CD4-positive, CD25-positive, alpha-beta regulatory T cell (primary cell): Measurements from ENCODE around the gene FOXN4. TPM values are rescaled to one million over a fixed set of nuclear protein-coding genes. Genes with fewer than 3 reads are reported as not detected.

Source experiments
- ATAC-seq, 2 donors: fragments of 150-1000 bp; cut with Tn5 transposase; one replicate each; pipeline ENCODE4 v1.10.0; 2021; ENCODE audit warnings: low read depth in 2 of 2, moderate number of reproducible peaks in 2 of 2, moderate library complexity in 1 of 2
- DNase-seq, 3 donors: peaks; one replicate each; pipeline versions ENCODE4 v3.0.0 to v3.0.0-alpha.2; 2012 to 2022; ENCODE audit warnings: mixed read lengths in 1 of 3
- H3K27ac ChIP-seq: one replicate; pipeline ENCODE4 v1.7.0; 2013; ENCODE audit warnings: mild to moderate bottlenecking, low read length; ENCODE audit not compliant: insufficient read depth, poor library complexity, severe bottlenecking
- H3K27me3 ChIP-seq: one replicate; pipeline ENCODE4 v1.7.0; 2013; ENCODE audit warnings: low read length; ENCODE audit not compliant: control insufficient read depth, insufficient read depth
- H3K36me3 ChIP-seq: one replicate; pipeline ENCODE4 v1.7.0; 2013; ENCODE audit warnings: mild to moderate bottlenecking, low read length, moderate library complexity; ENCODE audit not compliant: control insufficient read depth, insufficient read depth
- H3K4me1 ChIP-seq: 2 replicates; pipeline ENCODE4 v1.7.0; 2013; ENCODE audit warnings: mild to moderate bottlenecking, low read length; ENCODE audit not compliant: insufficient read depth, control insufficient read depth, poor library complexity, severe bottlenecking
- H3K4me3 ChIP-seq: one replicate; pipeline ENCODE4 v1.7.0; 2013; ENCODE audit warnings: low read depth, mild to moderate bottlenecking, low read length, moderate library complexity
- H3K9me3 ChIP-seq, 2 experiments: 1 replicate in 1 of 2; 2 replicates in 1 of 2; pipeline ENCODE4 v1.7.0; 2013; ENCODE audit warnings: low read length in 2 of 2, mild to moderate bottlenecking in 1 of 2, moderate library complexity in 1 of 2; ENCODE audit not compliant: control insufficient read depth in 2 of 2
- H3K27ac Mint-ChIP-seq, 3 donors: one replicate each; pipeline ENCODE4 v1.8.0; 2020 to 2022; ENCODE audit warnings: mild to moderate bottlenecking in 3 of 3, mixed read lengths in 3 of 3, moderate library complexity in 2 of 3
- H3K27me3 Mint-ChIP-seq: one replicate; pipeline ENCODE4 v1.8.0; 2022; ENCODE audit warnings: mild to moderate bottlenecking, mixed read lengths
- H3K36me3 Mint-ChIP-seq: one replicate; pipeline ENCODE4 v1.8.0; 2020; ENCODE audit warnings: mixed read lengths
- H3K4me1 Mint-ChIP-seq, 4 donors: one replicate each; pipeline ENCODE4 v1.8.0; 2020 to 2022; ENCODE audit warnings: mixed read lengths in 4 of 4, mild to moderate bottlenecking in 1 of 4
- H3K4me3 Mint-ChIP-seq, 4 donors: one replicate each; pipeline ENCODE4 v1.8.0; 2020 to 2022; ENCODE audit warnings: mild to moderate bottlenecking in 4 of 4, mixed read lengths in 4 of 4, moderate library complexity in 3 of 4
- H3K9me3 Mint-ChIP-seq, 7 donors: one replicate each; pipeline ENCODE4 v1.8.0; 2020 to 2022; ENCODE audit warnings: mixed read lengths in 7 of 7, mild to moderate bottlenecking in 3 of 7, moderate library complexity in 2 of 7
- polyA plus RNA-seq, 4 donors: library from polyadenylated mRNA; unstranded; fragments of 300-500 nt; fragmentation: Illumina TruSeq; gene quantifications; one replicate each; pipeline ENCODE4 v1.2.3, GENCODE V29; 2021
- total RNA-seq: library from RNA; stranded (reverse); gene quantifications from one replicate; pipeline ENCODE4 v1.2.3, GENCODE V29; 2022

The FOXN4 gene
- total and polyA plus RNA-seq, 5 donors from 2014 or later, result 0.11 TPM; not detected in 4

DNA sequence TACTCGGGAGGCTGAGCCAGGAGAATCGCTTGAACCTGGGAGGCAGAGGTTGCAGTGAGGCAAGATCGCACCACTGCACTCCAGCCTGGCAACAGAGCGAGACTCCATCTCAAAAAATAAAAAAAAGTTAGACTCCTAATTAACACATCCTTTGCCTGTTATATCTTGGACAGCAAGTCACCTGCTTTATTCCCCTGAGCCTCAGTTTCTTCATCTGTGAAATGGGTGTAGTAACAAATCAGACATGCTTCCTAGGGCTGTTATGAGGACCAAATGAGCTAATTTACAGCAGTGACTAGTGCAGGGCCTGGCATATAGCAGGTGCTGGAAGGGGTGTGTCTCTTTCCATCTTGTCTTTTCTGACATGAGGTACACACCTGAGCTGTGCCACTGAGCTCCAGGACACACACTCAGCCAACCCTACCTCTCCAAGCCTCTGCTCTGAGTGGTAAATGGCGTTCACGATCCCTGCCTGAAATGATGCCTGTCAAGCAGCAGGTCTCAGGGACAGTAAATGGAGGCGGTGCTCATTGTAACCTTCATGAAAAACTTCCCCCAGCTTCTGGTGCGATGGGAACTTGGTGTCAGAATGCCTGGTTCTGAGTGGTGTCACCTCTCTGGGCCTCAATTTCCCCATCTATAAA is 31.7 kb downstream of the FOXN4 start:
- DNase-seq (no peak), ATAC-seq (no peak)
- Histone ChIP-seq H3K4me1 (no peaks in the 10 kb centered on the region), H3K36me3 (no peaks in the 10 kb centered on the region), H3K27me3 (no peaks in the 10 kb centered on the region), H3K9me3 (no peaks in the 10 kb centered on the region), H3K4me3 (no peak overlapping the region), H3K27ac (no peak overlapping the region)
- Mint-ChIP-seq H3K27me3 (no peaks in the 10 kb centered on the region), H3K27ac (no peak overlapping the region), H3K36me3 (no peaks in the 10 kb centered on the region), H3K4me1 (no peaks in the 10 kb centered on the region), H3K9me3 (no peaks in the 10 kb centered on the region), H3K4me3 (no peak overlapping the region)

DNA sequence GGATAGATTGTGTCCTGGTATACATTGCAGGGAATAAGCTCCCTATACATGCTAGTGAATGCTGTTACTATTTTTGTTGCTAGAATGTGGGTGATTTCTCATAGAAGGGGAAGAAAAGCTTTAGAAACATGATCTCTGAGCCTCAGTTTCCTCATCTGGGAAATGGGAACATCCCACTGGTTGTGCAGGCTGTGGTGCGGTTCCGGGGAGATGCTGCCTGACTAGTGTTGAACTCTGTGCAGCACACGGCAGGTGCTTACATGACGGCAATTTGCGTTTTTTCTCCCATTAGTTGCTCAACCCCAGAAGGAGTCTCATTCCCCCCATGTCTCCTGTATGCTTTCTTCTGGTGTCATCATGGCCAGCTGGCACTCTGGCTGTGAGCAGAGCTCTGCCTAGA is 32.9 kb downstream of the FOXN4 start:
- no peaks in the 10 kb centered on the region for H3K9me3 Mint-ChIP-seq
- no peak overlapping the region for H3K27ac ChIP-seq
- no peak overlapping the region for H3K4me3 ChIP-seq
- H3K27ac Mint-ChIP-seq, result no peak overlapping the region
- H3K27me3 ChIP-seq, result no peaks in the 10 kb centered on the region
- no peaks in the 10 kb centered on the region for H3K9me3 ChIP-seq
- H3K27me3 Mint-ChIP-seq, result no peaks in the 10 kb centered on the region
- no peaks in the 10 kb centered on the region for H3K4me1 Mint-ChIP-seq
- H3K36me3 Mint-ChIP-seq, result no peaks in the 10 kb centered on the region
- no peak overlapping the region for H3K4me3 Mint-ChIP-seq
- no peak for ATAC-seq
- H3K36me3 ChIP-seq, result no peaks in the 10 kb centered on the region
- H3K4me1 ChIP-seq, result no peaks in the 10 kb centered on the region
- DNase-seq, result no peak

DNA sequence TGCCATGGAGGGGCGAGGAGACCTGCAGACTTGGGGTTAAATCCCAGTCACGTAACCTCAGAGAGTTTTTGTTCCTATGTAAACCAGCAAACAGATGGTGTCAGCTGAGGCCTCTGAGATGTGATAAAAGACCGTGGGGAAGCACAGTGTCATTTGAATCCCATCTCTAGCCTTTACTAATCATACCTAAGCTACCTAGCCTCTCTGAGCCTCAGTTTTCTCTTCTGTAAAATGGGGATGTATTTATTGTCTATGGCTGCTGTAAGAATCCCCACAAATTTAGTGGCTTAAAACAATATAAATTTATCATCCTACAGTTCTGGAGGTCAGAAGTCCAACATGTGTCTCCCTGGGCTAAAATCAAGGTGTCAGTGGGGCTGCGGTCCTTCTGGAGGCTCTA is 33.9 kb downstream of the FOXN4 start:
- Histone ChIP-seq H3K4me1 (no peaks in the 10 kb centered on the region), H3K4me3 (no peak overlapping the region), H3K27ac (no peak overlapping the region), H3K9me3 (no peaks in the 10 kb centered on the region), H3K36me3 (no peaks in the 10 kb centered on the region), H3K27me3 (no peaks in the 10 kb centered on the region)
- Mint-ChIP-seq H3K4me1 (no peaks in the 10 kb centered on the region), H3K9me3 (peaks cover 0 to 8% (median 0%) of the 10 kb centered on the region in 7 donors), H3K36me3 (no peaks in the 10 kb centered on the region), H3K4me3 (no peak overlapping the region), H3K27me3 (no peaks in the 10 kb centered on the region), H3K27ac (no peak overlapping the region)
- ATAC-seq (no peak), DNase-seq (no peak)

DNA sequence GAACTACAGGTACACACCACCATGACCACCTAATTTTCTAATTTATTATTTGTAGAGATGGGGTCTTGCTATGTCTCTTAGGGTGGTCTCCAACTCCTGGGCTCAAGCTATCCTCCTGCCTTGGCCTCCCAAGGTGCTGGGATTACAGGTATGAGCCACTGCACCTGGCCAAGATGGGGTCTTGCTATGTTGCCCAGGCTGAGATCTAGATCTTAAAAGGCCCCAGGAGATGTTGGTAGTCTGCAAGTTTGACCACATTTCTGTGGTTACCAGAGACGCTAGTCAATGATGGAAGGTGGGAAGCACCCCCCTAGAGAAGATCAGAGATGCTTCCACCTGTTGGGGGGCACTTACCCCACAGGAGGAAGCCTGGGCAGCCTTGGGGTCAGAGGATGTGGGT is 34.7 kb downstream of the FOXN4 start:
- H3K27ac ChIP-seq, result no peak overlapping the region
- no peaks in the 10 kb centered on the region for H3K4me1 Mint-ChIP-seq
- H3K9me3 Mint-ChIP-seq, result peaks cover 0 to 11% (median 0%) of the 10 kb centered on the region in 7 donors
- DNase-seq (no peak), ATAC-seq (no peak)
- H3K27me3 ChIP-seq, result no peaks in the 10 kb centered on the region
- H3K4me1 ChIP-seq, result no peaks in the 10 kb centered on the region
- H3K4me3 ChIP-seq, result no peak overlapping the region
- H3K36me3 ChIP-seq, result no peaks in the 10 kb centered on the region
- no peaks in the 10 kb centered on the region for H3K36me3 Mint-ChIP-seq
- H3K4me3 Mint-ChIP-seq, result no peak overlapping the region
- no peak overlapping the region for H3K27ac Mint-ChIP-seq
- H3K27me3 Mint-ChIP-seq, result no peaks in the 10 kb centered on the region
- H3K9me3 ChIP-seq, result no peaks in the 10 kb centered on the region

DNA sequence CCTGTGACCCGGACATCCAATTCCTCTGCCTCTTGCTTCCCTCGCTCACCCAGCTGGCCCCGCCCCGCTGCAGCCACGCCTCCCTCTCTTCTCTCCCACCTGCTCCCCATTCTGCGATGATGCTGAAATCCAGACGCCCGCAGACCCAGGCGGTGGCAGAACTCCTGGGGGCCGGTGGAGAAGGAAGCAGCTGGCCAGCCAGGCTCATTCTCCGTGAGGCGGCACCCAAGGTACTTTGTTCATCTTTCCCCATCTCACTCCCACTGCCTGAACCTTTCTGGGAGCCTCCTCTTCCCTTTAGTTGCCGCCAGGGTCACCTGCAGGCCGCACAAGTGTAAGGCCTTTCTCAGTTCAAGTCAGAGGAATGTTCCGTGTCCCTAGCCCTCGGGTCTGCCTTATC is 35.7 kb downstream of the FOXN4 start:
- Mint-ChIP-seq H3K27me3 (no peaks in the 10 kb centered on the region), H3K36me3 (no peaks in the 10 kb centered on the region), H3K4me1 (no peaks in the 10 kb centered on the region), H3K27ac (no peak overlapping the region), H3K4me3 (no peak overlapping the region), H3K9me3 (peaks cover 0 to 11% (median 0%) of the 10 kb centered on the region in 7 donors)
- no peak overlapping the region for H3K4me3 ChIP-seq
- H3K36me3 ChIP-seq, result no peaks in the 10 kb centered on the region
- no peaks in the 10 kb centered on the region for H3K4me1 ChIP-seq
- no peak overlapping the region for H3K27ac ChIP-seq
- no peaks in the 10 kb centered on the region for H3K9me3 ChIP-seq
- ATAC-seq (no peak), DNase-seq (no peak)
- H3K27me3 ChIP-seq, result no peaks in the 10 kb centered on the region

DNA sequence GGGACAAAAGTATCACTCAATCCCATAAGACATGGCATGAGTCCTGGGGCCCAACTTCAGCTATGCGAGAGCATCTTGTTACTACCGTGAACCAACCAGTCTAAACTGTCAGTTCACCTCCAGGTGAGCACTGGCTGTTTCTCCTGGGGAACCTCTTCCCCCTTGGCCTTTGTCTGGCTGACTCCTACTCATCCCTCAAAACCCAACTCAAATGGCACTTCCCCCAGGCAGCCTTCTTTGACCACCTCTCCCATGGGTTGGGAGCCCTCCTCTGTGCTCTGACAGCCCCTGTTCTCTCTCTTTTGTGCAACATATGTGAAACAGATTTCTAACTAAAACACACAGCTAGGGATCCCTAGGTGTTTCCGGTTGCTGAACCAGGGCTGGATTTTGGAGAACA is 37.7 kb downstream of the FOXN4 start:
- no peaks in the 10 kb centered on the region for H3K4me1 ChIP-seq
- Mint-ChIP-seq H3K36me3 (no peaks in the 10 kb centered on the region), H3K27me3 (no peaks in the 10 kb centered on the region), H3K4me1 (no peaks in the 10 kb centered on the region), H3K4me3 (no peak overlapping the region), H3K27ac (peak overlapping the region in 1 of 3 donors; percentile 28), H3K9me3 (peaks cover 0 to 11% (median 0%) of the 10 kb centered on the region in 7 donors)
- DNase-seq (no peak), ATAC-seq (no peak)
- H3K36me3 ChIP-seq, result no peaks in the 10 kb centered on the region
- H3K4me3 ChIP-seq, result no peak overlapping the region
- no peak overlapping the region for H3K27ac ChIP-seq
- no peaks in the 10 kb centered on the region for H3K27me3 ChIP-seq
- no peaks in the 10 kb centered on the region for H3K9me3 ChIP-seq

DNA sequence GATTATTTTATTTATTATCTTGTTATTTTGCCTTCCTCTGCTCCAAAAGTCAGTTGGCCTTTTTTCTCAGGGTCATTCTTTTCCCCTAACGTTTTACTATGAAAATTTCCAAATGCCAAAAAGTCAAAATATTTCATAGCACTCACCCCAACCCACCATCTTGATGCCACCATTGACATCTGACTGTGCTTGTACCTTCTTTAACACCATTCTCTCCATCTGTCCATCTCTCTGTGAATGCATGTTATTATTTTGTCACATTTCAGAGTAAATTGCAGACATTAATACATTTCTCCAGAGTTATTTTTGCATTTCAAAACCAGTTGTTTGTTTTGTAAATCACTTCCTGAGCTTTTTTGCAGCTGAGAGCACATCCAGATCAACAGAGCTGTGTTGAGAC is 38.6 kb downstream of the FOXN4 start:
- Mint-ChIP-seq H3K4me3 (no peak overlapping the region), H3K4me1 (no peaks in the 10 kb centered on the region), H3K27ac (no peak overlapping the region), H3K27me3 (no peaks in the 10 kb centered on the region), H3K36me3 (no peaks in the 10 kb centered on the region), H3K9me3 (peaks cover 0 to 11% (median 0%) of the 10 kb centered on the region in 7 donors)
- Histone ChIP-seq H3K9me3 (no peaks in the 10 kb centered on the region), H3K27ac (no peak overlapping the region), H3K36me3 (no peaks in the 10 kb centered on the region), H3K27me3 (no peaks in the 10 kb centered on the region), H3K4me1 (no peaks in the 10 kb centered on the region), H3K4me3 (no peak overlapping the region)
- ATAC-seq (no peak), DNase-seq (no peak)

DNA sequence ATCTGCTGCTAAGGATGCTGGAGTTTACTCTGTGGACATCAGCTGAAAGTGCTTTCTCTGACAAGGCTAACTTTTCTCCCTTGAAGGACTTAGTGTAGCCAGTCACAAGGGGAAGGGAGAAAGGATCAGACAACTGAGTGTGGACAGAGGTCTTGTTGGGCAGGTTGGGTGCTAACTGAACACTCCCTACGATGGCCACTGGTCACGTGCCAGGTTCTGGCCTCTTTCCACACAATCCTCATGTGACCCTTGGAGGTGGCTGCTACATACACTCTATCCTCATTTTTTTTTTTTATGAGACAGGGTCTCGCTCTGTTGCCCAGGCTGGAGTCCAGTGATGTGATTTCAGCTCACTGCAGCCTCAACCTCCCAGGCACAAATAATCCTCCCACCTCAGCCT is 39.7 kb downstream of the FOXN4 start:
- no peaks in the 10 kb centered on the region for H3K4me1 Mint-ChIP-seq
- peaks cover 0 to 11% (median 0%) of the 10 kb centered on the region in 7 donors for H3K9me3 Mint-ChIP-seq
- H3K27me3 ChIP-seq, result no peaks in the 10 kb centered on the region
- peaks cover 7% of the 10 kb centered on the region for H3K36me3 ChIP-seq
- no peaks in the 10 kb centered on the region for H3K36me3 Mint-ChIP-seq
- no peak overlapping the region for H3K4me3 Mint-ChIP-seq
- H3K27ac ChIP-seq, result no peak overlapping the region
- no peak for ATAC-seq
- no peaks in the 10 kb centered on the region for H3K27me3 Mint-ChIP-seq
- no peak overlapping the region for H3K4me3 ChIP-seq
- no peaks in the 10 kb centered on the region for H3K9me3 ChIP-seq
- no peaks in the 10 kb centered on the region for H3K4me1 ChIP-seq
- no peak for DNase-seq
- no peak overlapping the region for H3K27ac Mint-ChIP-seq
